Common myeloid progenitor, CD34-positive (primary cell): ENCODE measurements around the gene PTPRD.
"Not testable (repeated sequence)": the region's sequence is repeated elsewhere in the genome, so short reads cannot be mapped to it uniquely, and the experiment has no call there.

Experiments used
- CTCF ChIA-PET: fragments of 350-600 bp; sonication (Branson Sonifier 250); formaldehyde crosslinking; loops from one replicate; lab custom pipeline; 2021; ENCODE audit warnings: antibody characterized with exemption; lab: Charles Lee
- POLR2A ChIA-PET: fragments of 350-600 bp; sonication (Branson Sonifier 250); formaldehyde crosslinking; loops from one replicate; lab custom pipeline; 2021; ENCODE audit warnings: antibody characterized with exemption; lab: Charles Lee
- DNase-seq, 3 donors: peaks; one replicate each; pipeline versions ENCODE4 v3.0.0 to v3.0.0-alpha.2; 2013
- H3K27ac ChIP-seq, 2 experiments: 1 replicate in 1 of 2; 2 replicates in 1 of 2; pipeline ENCODE4 v1.7.0; 2013; ENCODE audit warnings: inconsistent platforms in 2 of 2, low read length in 2 of 2, mild to moderate bottlenecking in 2 of 2, low read depth in 1 of 2, moderate library complexity in 1 of 2; ENCODE audit not compliant: severe bottlenecking in 2 of 2, insufficient read depth in 1 of 2, poor library complexity in 1 of 2
- H3K27me3 ChIP-seq, 5 experiments: replicated peaks in 2 of 5; 1 replicate in 3 of 5; 2 replicates in 2 of 5; pipeline versions ENCODE4 v1.6.1 to v1.7.0; 2013; ENCODE audit warnings: low read length in 4 of 5, mild to moderate bottlenecking in 2 of 5, moderate library complexity in 2 of 5, inconsistent platforms in 1 of 5; ENCODE audit not compliant: insufficient read depth in 5 of 5, control insufficient read depth in 4 of 5
- H3K36me3 ChIP-seq, 4 experiments: 1 replicate in 2 of 4; 2 replicates in 2 of 4; pipeline versions ENCODE4 v1.6.1 to v1.7.0; 2013; ENCODE audit warnings: low read length in 3 of 4, control low read depth in 1 of 4, mild to moderate bottlenecking in 1 of 4; ENCODE audit not compliant: control insufficient read depth in 4 of 4, insufficient read depth in 4 of 4
- H3K4me1 ChIP-seq, 4 experiments: 1 replicate in 3 of 4; 2 replicates in 1 of 4; pipeline versions ENCODE4 v1.6.1 to v1.7.1; 2013; ENCODE audit warnings: low read length in 3 of 4, mild to moderate bottlenecking in 3 of 4, control low read depth in 1 of 4, inconsistent platforms in 1 of 4, moderate library complexity in 1 of 4; ENCODE audit not compliant: control insufficient read depth in 4 of 4, insufficient read depth in 4 of 4; ENCODE audit errors: control extremely low read depth in 1 of 4
- H3K4me3 ChIP-seq, 7 experiments: 1 replicate in 4 of 7; 2 replicates in 3 of 7; pipeline versions ENCODE4 v1.5.1 to v1.7.0; 2013; ENCODE audit warnings: mild to moderate bottlenecking in 7 of 7, low read length in 6 of 7, moderate library complexity in 6 of 7, inconsistent platforms in 2 of 7, low read depth in 2 of 7, control low read depth in 1 of 7; ENCODE audit not compliant: insufficient read depth in 4 of 7, control insufficient read depth in 1 of 7; ENCODE audit errors: extremely low read depth in 1 of 7
- H3K9me3 ChIP-seq, 5 experiments: 1 replicate in 4 of 5; 2 replicates in 1 of 5; pipeline versions ENCODE4 v1.6.1 to v1.7.1; 2013; ENCODE audit warnings: low read length in 4 of 5, mild to moderate bottlenecking in 2 of 5, inconsistent platforms in 1 of 5, low read depth in 1 of 5, moderate library complexity in 1 of 5; ENCODE audit not compliant: control insufficient read depth in 4 of 5, insufficient read depth in 2 of 5; ENCODE audit errors: control extremely low read depth in 1 of 5
- WGBS: methylation state at CpG from one replicate; pipeline ENCODE4 v1.1.5; 2013; ENCODE audit not compliant: insufficient coverage; 5-methylcytosine and 5-hydroxymethylcytosine counted together

PTPRD gene

DNA sequence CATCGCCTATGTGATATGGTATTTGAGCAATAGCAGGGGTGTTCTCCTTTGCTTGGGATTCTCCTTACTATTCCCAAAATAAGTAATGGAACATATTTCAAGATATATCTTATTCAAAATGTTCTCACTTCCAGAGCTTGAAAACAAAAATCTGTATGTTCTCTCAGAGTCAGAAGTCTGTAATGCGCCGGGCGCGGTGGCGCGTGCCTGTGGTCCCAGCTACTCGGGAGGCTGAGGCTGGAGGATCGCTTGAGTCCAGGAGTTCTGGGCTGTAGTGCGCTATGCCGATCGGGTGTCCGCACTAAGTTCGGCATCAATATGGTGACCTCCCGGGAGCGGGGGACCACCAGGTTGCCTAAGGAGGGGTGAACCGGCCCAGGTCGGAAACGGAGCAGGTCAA, 1170.9 kb downstream of the PTPRD start:
- H3K4me3 ChIP-seq, H3K36me3 ChIP-seq, DNase-seq, H3K27me3 ChIP-seq, H3K9me3 ChIP-seq, H3K4me1 ChIP-seq, H3K27ac ChIP-seq, CTCF ChIA-PET, POLR2A ChIA-PET: not testable (repeated sequence)
- 100% methylated on average over 3 of the region's 19 CpGs for WGBS

DNA sequence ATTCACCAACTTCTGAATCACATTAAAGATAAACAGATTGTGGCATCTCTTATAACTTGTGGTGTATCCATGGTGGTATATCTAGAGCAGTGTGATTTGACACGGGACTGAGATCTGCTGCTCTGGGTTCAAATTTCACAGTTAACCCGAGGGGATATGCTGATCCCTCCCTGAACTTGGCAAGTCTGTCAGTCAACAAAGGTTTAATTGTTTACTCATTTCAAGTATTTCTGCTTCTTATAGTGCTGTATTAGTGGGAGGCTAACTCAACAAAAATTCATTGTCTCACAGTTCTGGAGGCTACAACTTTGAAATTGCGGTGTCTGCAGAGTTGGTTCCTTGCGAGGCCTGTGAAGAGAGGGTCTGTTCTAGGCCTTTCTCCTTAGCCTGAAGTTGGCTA, 1175.2 kb downstream of the PTPRD start:
- 88% methylated on average over 3 of the region's 4 CpGs for WGBS

GRCh38 chr9:9426454-9426853, 1186.3 kb downstream of the PTPRD start:
- H3K36me3 ChIP-seq, H3K4me1 ChIP-seq, POLR2A ChIA-PET, H3K27me3 ChIP-seq, DNase-seq, H3K9me3 ChIP-seq, H3K27ac ChIP-seq, H3K4me3 ChIP-seq, CTCF ChIA-PET: not testable (repeated sequence)
- WGBS = 97% methylated on average over 10 of the region's 10 CpGs

More for the DNA sequence above, 1175.2 kb downstream of the PTPRD start:
- H3K27ac ChIP-seq = no peak overlapping the region
- peaks cover 0 to 2% (median 0%) of the 10 kb centered on the region in 5 experiments for H3K9me3 ChIP-seq
- H3K4me3 ChIP-seq = no peak overlapping the region
- DNase-seq = no peak
- no peaks in the 10 kb centered on the region for H3K4me1 ChIP-seq
- H3K36me3 ChIP-seq = no peaks in the 10 kb centered on the region
- ChIA-PET POLR2A (no interaction called here), CTCF (no interaction called here)
- H3K27me3 ChIP-seq = no peaks in the 10 kb centered on the region

DNA sequence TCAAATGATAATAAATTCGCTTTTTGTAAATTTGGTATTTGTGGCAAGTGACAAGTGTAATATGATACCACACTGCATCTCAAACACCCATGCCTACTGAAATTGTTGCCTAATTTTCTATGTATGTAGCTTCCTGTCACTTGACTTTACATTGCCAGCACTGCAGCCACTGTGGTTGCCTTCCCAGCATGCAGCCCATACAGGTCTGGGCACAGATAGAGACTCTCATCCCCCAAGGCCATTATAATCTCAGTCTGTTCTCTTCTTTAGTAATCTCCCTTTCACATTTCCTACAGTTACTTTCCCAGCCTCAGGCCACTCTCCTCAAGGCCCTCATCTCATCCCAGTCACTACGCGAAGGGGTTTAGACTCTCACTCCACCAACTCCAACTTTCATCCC, 1200.6 kb downstream of the PTPRD start:
- Histone ChIP-seq H3K27ac (no peak overlapping the region), H3K9me3 (no peaks in the 10 kb centered on the region), H3K36me3 (no peaks in the 10 kb centered on the region), H3K4me3 (no peak overlapping the region), H3K27me3 (no peaks in the 10 kb centered on the region), H3K4me1 (no peaks in the 10 kb centered on the region)
- 100% methylated on average over 2 of the region's 3 CpGs for WGBS
- POLR2A ChIA-PET = interaction anchor here (0.6 kb wide), 1 partner anchor 935 kb away, joined by 3 read pairs; no protein-coding TSS in a partner anchor
- CTCF ChIA-PET = no interaction called here
- no peak for DNase-seq

GRCh38 chr9:9410736-9411135, 1202.1 kb downstream of the PTPRD start:
- no peaks in the 10 kb centered on the region for H3K9me3 ChIP-seq
- DNase-seq = no peak
- H3K27ac ChIP-seq = no peak overlapping the region
- H3K4me3 ChIP-seq = no peak overlapping the region
- no peaks in the 10 kb centered on the region for H3K36me3 ChIP-seq
- ChIA-PET POLR2A (no interaction called here), CTCF (no interaction called here)
- WGBS = no CpG with 5 or more reads among the region's 4 CpGs
- no peaks in the 10 kb centered on the region for H3K4me1 ChIP-seq
- no peaks in the 10 kb centered on the region for H3K27me3 ChIP-seq

DNA sequence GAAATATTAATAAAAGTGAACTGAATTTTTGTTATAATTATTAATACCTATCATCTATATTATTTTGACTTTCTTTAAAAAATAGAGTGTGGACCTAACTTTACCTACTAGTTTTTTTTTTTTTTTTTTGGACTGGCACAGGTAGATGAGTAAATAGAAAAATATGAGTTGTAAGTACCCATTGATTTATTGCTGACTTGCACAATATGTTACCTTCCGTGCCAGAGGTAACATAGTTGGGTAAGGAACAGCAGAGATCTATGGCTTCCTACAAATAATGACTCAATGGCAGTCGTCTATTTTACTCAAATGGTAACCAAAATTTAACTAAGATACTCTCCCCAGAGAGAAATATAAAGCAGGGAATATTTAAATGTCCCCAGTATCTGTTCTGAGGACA, 1212.8 kb downstream of the PTPRD start:
- H3K4me1 ChIP-seq = no peaks in the 10 kb centered on the region
- WGBS = 90% methylated on average over 2 of the region's 2 CpGs
- ChIA-PET CTCF (no interaction called here), POLR2A (no interaction called here)
- no peaks in the 10 kb centered on the region for H3K9me3 ChIP-seq
- no peak overlapping the region for H3K27ac ChIP-seq
- no peaks in the 10 kb centered on the region for H3K27me3 ChIP-seq
- no peak for DNase-seq
- no peaks in the 10 kb centered on the region for H3K36me3 ChIP-seq
- H3K4me3 ChIP-seq = no peak overlapping the region

DNA sequence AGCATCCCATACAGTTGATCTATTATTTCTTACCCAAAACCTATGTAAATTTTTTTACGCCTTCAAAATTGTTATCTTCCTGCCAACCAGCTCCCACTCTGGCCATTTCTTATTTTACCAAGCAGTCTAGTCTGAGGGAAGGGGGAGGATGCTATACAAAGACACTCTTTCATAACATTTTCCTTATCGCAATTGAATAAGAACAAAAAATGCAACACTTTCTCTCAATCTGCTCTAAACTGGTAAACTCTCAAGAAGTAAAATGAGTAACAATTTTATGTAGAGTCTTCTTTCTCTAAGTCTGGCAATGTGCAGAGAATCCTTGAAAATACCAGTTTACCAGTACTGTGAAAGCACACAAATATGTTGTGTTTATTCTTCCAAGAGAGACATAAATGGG, 1216.3 kb downstream of the PTPRD start:
- Histone ChIP-seq H3K27me3 (no peaks in the 10 kb centered on the region), H3K4me1 (no peaks in the 10 kb centered on the region), H3K36me3 (no peaks in the 10 kb centered on the region), H3K27ac (no peak overlapping the region), H3K4me3 (no peak overlapping the region), H3K9me3 (no peaks in the 10 kb centered on the region)
- ChIA-PET POLR2A (no interaction called here), CTCF (no interaction called here)
- 100% methylated on average over 1 of the region's 2 CpGs for WGBS
- DNase-seq = no peak
